Measurements from ENCODE around the gene GOLGA8B. TPM values are rescaled to one million over a fixed set of nuclear protein-coding genes. Genes with fewer than 3 reads are reported as not detected.
A peak's percentile ranks its signal among the peaks of the same experiment; 100 is the strongest.
"Not testable (repeated sequence)": the region's sequence is repeated elsewhere in the genome, so short reads cannot be mapped to it uniquely, and the experiment has no call there.

The GOLGA8B gene
- total RNA-seq, 2 experiments from 2014 or later, result 244 to 247 TPM

DNA sequence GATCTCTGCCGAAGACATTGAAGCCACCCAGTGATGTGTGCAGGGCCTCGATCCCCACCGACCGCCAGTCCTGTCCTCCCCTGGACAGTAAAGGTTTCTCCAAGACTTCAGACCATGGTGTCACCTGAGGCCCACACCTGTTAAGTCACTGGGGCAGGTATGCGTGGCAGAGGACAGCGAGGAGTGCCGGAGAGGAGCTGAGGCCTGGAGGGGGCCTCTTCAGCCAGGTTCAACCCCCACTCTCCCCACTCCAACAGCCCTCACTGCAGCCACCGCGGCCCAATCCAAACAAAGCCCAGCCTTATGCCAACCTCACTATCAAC is 2.4 kb downstream of the GOLGA8B start:
- POLR2A ChIA-PET, result no interaction called here
- Histone ChIP-seq H3K27ac (ENCODE audit: low read depth in 1 of 2, low read length in 2 of 2) (no peak overlapping the region), H3K4me3 (ENCODE audit: low read length) (no peak overlapping the region), H3K36me3 (ENCODE audit: insufficient read depth, low read length) (no peaks in the 10 kb centered on the region), H3K4me1 (ENCODE audit: insufficient read depth, low read length) (peaks cover 37% of the 10 kb centered on the region), H3K9me3 (ENCODE audit: control insufficient read depth in 1 of 2, insufficient read depth in 1 of 2, low read length in 2 of 2) (no peaks in the 10 kb centered on the region), H3K27me3 (ENCODE audit: control insufficient read depth in 1 of 2, insufficient read depth in 2 of 2, low read length in 2 of 2) (no peaks in the 10 kb centered on the region)
- Mint-ChIP-seq H3K27ac (no peak overlapping the region), H3K4me3 (peak overlapping the region; percentile 89), H3K4me1 (ENCODE audit: low read depth) (peaks cover 43% of the 10 kb centered on the region), H3K9me3 (no peaks in the 10 kb centered on the region), H3K36me3 (ENCODE audit: low read depth) (peaks cover 12% of the 10 kb centered on the region), H3K27me3 (peaks cover 10% of the 10 kb centered on the region)
- CTCF ChIA-PET, result no interaction called here
- TF ChIP-seq, protein P1, sequence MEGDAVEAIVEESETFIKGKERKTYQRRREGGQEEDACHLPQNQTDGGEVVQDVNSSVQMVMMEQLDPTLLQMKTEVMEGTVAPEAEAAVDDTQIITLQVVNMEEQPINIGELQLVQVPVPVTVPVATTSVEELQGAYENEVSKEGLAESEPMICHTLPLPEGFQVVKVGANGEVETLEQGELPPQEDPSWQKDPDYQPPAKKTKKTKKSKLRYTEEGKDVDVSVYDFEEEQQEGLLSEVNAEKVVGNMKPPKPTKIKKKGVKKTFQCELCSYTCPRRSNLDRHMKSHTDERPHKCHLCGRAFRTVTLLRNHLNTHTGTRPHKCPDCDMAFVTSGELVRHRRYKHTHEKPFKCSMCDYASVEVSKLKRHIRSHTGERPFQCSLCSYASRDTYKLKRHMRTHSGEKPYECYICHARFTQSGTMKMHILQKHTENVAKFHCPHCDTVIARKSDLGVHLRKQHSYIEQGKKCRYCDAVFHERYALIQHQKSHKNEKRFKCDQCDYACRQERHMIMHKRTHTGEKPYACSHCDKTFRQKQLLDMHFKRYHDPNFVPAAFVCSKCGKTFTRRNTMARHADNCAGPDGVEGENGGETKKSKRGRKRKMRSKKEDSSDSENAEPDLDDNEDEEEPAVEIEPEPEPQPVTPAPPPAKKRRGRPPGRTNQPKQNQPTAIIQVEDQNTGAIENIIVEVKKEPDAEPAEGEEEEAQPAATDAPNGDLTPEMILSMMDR (IDR thresholded peaks at IDR 0.05), result no peak
- ATAC-seq (ENCODE audit: poor library complexity), result no peak
- no peak for DNase-seq
- intact Hi-C loops (cut with DNase I, micrococcal nuclease), result loop anchor here in 1 of 2 experiments (5.0 kb wide), 1 partner anchor 354 kb away; the partner anchor contains the start of gene EMC4

DNA sequence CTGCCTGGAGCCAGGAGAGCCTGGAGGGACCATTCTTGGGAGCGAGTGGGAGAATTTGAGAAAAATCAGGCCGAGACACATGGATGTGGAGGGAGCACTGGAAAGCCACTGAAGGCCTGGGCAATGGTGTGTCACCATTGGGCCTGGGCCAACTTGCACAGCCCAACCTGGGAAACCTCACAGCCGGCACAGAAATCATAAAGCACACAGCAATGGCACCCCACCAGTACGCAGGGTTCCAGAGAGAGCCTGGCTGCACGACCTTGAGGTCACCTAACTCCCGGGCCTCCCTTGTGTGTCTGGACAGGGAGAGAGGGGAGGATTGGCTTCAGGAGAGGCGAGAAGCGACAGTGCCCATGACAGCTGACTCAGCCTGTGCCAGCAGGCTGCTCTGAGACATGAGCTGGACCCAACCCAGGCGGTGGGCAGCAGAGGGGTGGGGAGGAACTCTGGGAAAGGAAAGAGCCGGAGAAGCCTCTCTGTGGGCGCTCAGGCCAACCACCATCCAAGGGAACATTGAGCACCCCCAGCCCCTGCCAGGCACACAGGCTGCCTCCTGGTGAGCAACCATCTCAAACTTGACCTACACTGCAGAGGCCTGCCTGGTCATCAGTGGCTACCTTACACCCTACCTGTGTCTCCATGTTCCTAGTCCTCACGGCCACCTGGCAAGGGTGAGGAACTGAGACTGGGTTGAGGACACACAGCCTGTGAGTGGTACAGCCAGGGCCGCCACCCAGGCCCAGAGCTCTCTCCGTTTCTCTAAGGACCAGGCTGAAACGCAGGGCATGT is 3.0 kb downstream of the GOLGA8B start:
- ATAC-seq (ENCODE audit: poor library complexity); H3K27ac Mint-ChIP-seq; H3K4me3 ChIP-seq (ENCODE audit: low read length); H3K9me3 Mint-ChIP-seq; H3K27me3 ChIP-seq (ENCODE audit: control insufficient read depth in 1 of 2, insufficient read depth in 2 of 2, low read length in 2 of 2); H3K36me3 ChIP-seq (ENCODE audit: insufficient read depth, low read length); H3K27me3 Mint-ChIP-seq; DNase-seq; CTCF ChIA-PET; POLR2A ChIA-PET; H3K9me3 ChIP-seq (ENCODE audit: control insufficient read depth in 1 of 2, insufficient read depth in 1 of 2, low read length in 2 of 2); H3K27ac ChIP-seq (ENCODE audit: low read depth in 1 of 2, low read length in 2 of 2): not testable (repeated sequence)
- Mint-ChIP-seq H3K4me3 (peak overlapping the region; percentile 89), H3K36me3 (ENCODE audit: low read depth) (peaks cover 12% of the 10 kb centered on the region), H3K4me1 (ENCODE audit: low read depth) (peaks cover 43% of the 10 kb centered on the region)
- peaks cover 37% of the 10 kb centered on the region for H3K4me1 ChIP-seq (ENCODE audit: insufficient read depth, low read length)
- intact Hi-C loops (cut with DNase I, micrococcal nuclease), result loop anchor here in 1 of 2 experiments (5.0 kb wide), 1 partner anchor 353 kb away; the partner anchor contains the start of gene EMC4

DNA sequence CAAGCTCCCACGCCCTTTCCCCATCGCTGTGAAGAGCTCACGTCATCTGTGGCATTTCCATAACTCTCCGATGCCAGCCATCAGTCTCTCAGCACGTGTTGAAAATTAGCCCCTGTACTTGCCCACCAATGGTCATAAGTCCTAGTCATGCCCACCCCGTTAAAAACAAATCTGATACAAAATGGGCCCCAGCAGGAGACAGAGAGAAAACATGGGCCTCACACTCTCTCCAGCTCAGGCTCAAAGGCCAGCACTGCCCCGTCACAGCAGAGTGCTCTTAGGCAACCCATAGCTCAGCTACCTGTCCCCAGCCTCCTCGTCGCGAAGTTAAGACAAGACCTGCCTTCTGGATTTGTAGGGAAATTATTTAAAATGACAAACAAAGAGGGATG is 5.2 kb downstream of the GOLGA8B start:
- Histone ChIP-seq H3K4me1 (ENCODE audit: insufficient read depth, low read length) (peaks cover 28% of the 10 kb centered on the region), H3K27me3 (ENCODE audit: control insufficient read depth in 1 of 2, insufficient read depth in 2 of 2, low read length in 2 of 2) (no peaks in the 10 kb centered on the region), H3K27ac (ENCODE audit: low read depth in 1 of 2, low read length in 2 of 2) (no peak overlapping the region), H3K9me3 (ENCODE audit: control insufficient read depth in 1 of 2, insufficient read depth in 1 of 2, low read length in 2 of 2) (no peaks in the 10 kb centered on the region), H3K4me3 (ENCODE audit: low read length) (no peak overlapping the region), H3K36me3 (ENCODE audit: insufficient read depth, low read length) (no peaks in the 10 kb centered on the region)
- Mint-ChIP-seq H3K27ac (no peak overlapping the region), H3K9me3 (no peaks in the 10 kb centered on the region), H3K4me3 (peak overlapping the region; percentile 43), H3K27me3 (no peaks in the 10 kb centered on the region), H3K4me1 (ENCODE audit: low read depth) (peaks cover 39% of the 10 kb centered on the region), H3K36me3 (ENCODE audit: low read depth) (peaks cover 9% of the 10 kb centered on the region)
- intact Hi-C loops (cut with DNase I, micrococcal nuclease), result no loop called here
- POLR2A ChIA-PET, result no interaction called here
- ATAC-seq (ENCODE audit: poor library complexity) (no peak), DNase-seq (no peak)
- TF ChIP-seq, protein P1 (IDR thresholded peaks at IDR 0.05), result no peak
- CTCF ChIA-PET, result no interaction called here

DNA sequence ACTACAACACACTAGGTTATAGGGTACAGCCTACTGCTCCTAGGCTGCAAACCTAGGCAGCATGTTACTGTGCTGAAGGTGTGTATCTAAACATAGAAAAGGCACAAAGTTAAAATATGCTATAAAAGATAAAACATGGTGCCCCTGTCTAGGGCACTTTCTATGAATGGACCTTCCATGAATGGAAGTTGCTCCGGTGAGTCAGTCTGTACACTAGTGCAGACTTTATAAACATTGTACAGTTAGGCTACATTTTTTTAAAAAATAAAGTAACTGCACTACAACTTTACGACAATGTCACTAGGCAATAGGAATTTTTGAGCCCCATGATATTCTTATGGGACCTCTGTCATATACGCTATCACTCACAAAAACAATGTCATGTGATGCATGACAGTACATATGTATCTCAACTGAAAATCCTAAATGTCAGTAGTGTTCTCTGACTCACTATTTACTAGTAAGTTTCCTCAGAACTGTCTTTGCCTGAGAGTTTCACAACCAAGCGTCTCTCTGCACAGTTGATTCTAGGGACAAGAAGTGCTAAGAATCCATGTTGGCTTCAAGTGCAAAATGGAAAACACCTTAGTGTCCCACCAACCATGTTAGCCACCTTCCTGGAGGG is 5.7 kb downstream of the GOLGA8B start:
- H3K9me3 ChIP-seq (ENCODE audit: control insufficient read depth in 1 of 2, insufficient read depth in 1 of 2, low read length in 2 of 2); intact Hi-C loops (cut with DNase I, micrococcal nuclease); POLR2A ChIA-PET; DNase-seq; H3K27me3 Mint-ChIP-seq; H3K9me3 Mint-ChIP-seq; H3K36me3 Mint-ChIP-seq (ENCODE audit: low read depth); H3K27me3 ChIP-seq (ENCODE audit: control insufficient read depth in 1 of 2, insufficient read depth in 2 of 2, low read length in 2 of 2); ATAC-seq (ENCODE audit: poor library complexity); H3K27ac ChIP-seq (ENCODE audit: low read depth in 1 of 2, low read length in 2 of 2); H3K4me3 ChIP-seq (ENCODE audit: low read length); H3K27ac Mint-ChIP-seq; H3K36me3 ChIP-seq (ENCODE audit: insufficient read depth, low read length); CTCF ChIA-PET: not testable (repeated sequence)
- Mint-ChIP-seq H3K4me1 (ENCODE audit: low read depth) (peaks cover 39% of the 10 kb centered on the region), H3K4me3 (peak overlapping the region; percentile 43)
- peaks cover 28% of the 10 kb centered on the region for H3K4me1 ChIP-seq (ENCODE audit: insufficient read depth, low read length)

DNA sequence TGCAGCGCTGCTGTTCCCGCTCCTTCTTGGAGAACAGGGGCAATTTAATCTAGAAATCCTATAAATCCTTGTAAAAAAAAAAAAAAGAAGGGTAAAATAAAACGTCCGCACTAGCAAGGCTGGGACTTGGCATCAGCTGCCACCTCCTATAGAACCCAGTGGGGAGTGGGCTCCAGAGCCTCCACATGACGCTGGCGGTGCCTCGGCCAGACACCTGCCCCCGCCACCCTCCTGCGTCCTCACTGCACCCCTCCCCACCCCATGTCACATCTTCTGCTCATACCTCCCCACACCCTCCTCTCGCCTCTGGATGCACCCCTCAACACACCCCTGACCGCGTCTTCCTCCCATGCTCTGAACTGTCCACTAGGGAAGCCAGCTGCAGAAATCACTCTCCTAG is 8.4 kb downstream of the GOLGA8B start:
- H3K9me3 ChIP-seq (ENCODE audit: control insufficient read depth in 1 of 2, insufficient read depth in 1 of 2, low read length in 2 of 2); H3K27ac Mint-ChIP-seq; H3K4me3 ChIP-seq (ENCODE audit: low read length); CTCF ChIA-PET; intact Hi-C loops (cut with DNase I, micrococcal nuclease); H3K27me3 ChIP-seq (ENCODE audit: control insufficient read depth in 1 of 2, insufficient read depth in 2 of 2, low read length in 2 of 2); H3K36me3 ChIP-seq (ENCODE audit: insufficient read depth, low read length); ATAC-seq (ENCODE audit: poor library complexity); H3K36me3 Mint-ChIP-seq (ENCODE audit: low read depth); POLR2A ChIA-PET; H3K9me3 Mint-ChIP-seq; DNase-seq; H3K4me3 Mint-ChIP-seq; H3K27ac ChIP-seq (ENCODE audit: low read depth in 1 of 2, low read length in 2 of 2); H3K27me3 Mint-ChIP-seq; H3K4me1 ChIP-seq (ENCODE audit: insufficient read depth, low read length): not testable (repeated sequence)
- peaks cover 29% of the 10 kb centered on the region for H3K4me1 Mint-ChIP-seq (ENCODE audit: low read depth)

DNA sequence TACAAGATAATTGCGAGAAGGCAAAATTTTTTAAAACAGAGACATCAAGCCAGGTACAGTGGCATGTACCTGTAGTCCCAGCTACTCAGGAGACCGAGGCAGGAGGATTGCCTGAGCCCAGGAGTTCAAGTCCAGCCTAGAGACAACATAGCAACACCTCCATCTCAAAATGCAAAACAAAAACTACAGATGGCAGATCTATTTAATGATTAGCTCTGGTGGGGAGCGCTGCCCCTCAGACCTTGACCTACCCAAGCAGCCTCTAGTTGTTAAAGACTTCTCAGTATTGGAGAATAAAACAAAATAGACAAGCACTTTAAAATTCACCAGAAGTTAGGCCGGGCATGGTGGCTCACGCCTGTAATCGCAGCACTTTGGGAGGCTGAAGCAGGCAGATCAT is 10.5 kb downstream of the GOLGA8B start:
- H3K27me3 Mint-ChIP-seq; H3K4me1 ChIP-seq (ENCODE audit: insufficient read depth, low read length); H3K27me3 ChIP-seq (ENCODE audit: control insufficient read depth in 1 of 2, insufficient read depth in 2 of 2, low read length in 2 of 2); H3K4me3 ChIP-seq (ENCODE audit: low read length); POLR2A ChIA-PET; ATAC-seq (ENCODE audit: poor library complexity); H3K36me3 Mint-ChIP-seq (ENCODE audit: low read depth); DNase-seq; H3K9me3 Mint-ChIP-seq; intact Hi-C loops (cut with DNase I, micrococcal nuclease); H3K4me1 Mint-ChIP-seq (ENCODE audit: low read depth); CTCF ChIA-PET; H3K27ac ChIP-seq (ENCODE audit: low read depth in 1 of 2, low read length in 2 of 2); H3K9me3 ChIP-seq (ENCODE audit: control insufficient read depth in 1 of 2, insufficient read depth in 1 of 2, low read length in 2 of 2); H3K36me3 ChIP-seq (ENCODE audit: insufficient read depth, low read length); H3K4me3 Mint-ChIP-seq; H3K27ac Mint-ChIP-seq: not testable (repeated sequence)

Data from CD4-positive, alpha-beta T cell (primary cell).